Tibial artery (tissue), 4 donors: ENCODE data around the gene PCDHGA5.
A peak's percentile ranks its signal among the peaks of the same experiment; 100 is the strongest.
"Not testable (repeated sequence)": the region's sequence is repeated elsewhere in the genome, so short reads cannot be mapped to it uniquely, and the experiment has no call there.

Experiments used
- DNase-seq, 2 donors: peaks; one replicate each; pipeline ENCODE4 v3.0.0-alpha.2; 2019
- H3K27ac ChIP-seq, 2 donors: fragments of 200-600 bp; sonication (generic) in 1 of 2; 1 replicate in 1 of 2; 2 replicates in 1 of 2; pipeline ENCODE4 v1.5.1; 2018 to 2019; ENCODE audit warnings: mild to moderate bottlenecking in 1 of 2
- H3K27me3 ChIP-seq, 2 donors: fragments of 200-600 bp; sonication (generic) in 1 of 2; one replicate each; pipeline versions ENCODE4 v1.5.1 to v1.6.0; 2016 to 2019
- H3K36me3 ChIP-seq, 3 donors: fragments of 200-600 bp; sonication (generic) in 2 of 3; one replicate each; pipeline ENCODE4 v1.5.1; 2016 to 2019; ENCODE audit warnings: mild to moderate bottlenecking in 2 of 3
- H3K4me1 ChIP-seq, 4 donors: fragments of 200-600 bp; sonication (generic) in 2 of 4; 1 replicate in 3 of 4; 2 replicates in 1 of 4; pipeline ENCODE4 v1.5.1; 2016 to 2019
- H3K4me3 ChIP-seq, 2 donors: fragments of 200-600 bp; sonication (generic) in 1 of 2; 1 replicate in 1 of 2; 2 replicates in 1 of 2; pipeline ENCODE4 v1.5.1; 2018 to 2019; ENCODE audit warnings: mild to moderate bottlenecking in 2 of 2
- H3K9me3 ChIP-seq, 3 donors: fragments of 200-600 bp; sonication (generic) in 1 of 3; one replicate each; pipeline ENCODE4 v1.5.1; 2016 to 2019
- intact Hi-C: fragments of 100-400 bp; cut with DNase I; formaldehyde crosslinking; loops from one replicate; pipeline ENCODE4 v1.15.0; 2023; ENCODE audit warnings: low total_unique reads
- TF ChIP-seq, protein P1 (sequence below), 2 experiments: fragments of 200-600 bp in 1 of 2; fragments of 450-650 bp in 1 of 2; IDR thresholded peaks; one replicate each; pipeline ENCODE4 v1.5.1; 2017 to 2019; ENCODE audit warnings: antibody characterized with exemption in 2 of 2, mild to moderate bottlenecking in 1 of 2, moderate library complexity in 1 of 2

Gene PCDHGA5

DNA sequence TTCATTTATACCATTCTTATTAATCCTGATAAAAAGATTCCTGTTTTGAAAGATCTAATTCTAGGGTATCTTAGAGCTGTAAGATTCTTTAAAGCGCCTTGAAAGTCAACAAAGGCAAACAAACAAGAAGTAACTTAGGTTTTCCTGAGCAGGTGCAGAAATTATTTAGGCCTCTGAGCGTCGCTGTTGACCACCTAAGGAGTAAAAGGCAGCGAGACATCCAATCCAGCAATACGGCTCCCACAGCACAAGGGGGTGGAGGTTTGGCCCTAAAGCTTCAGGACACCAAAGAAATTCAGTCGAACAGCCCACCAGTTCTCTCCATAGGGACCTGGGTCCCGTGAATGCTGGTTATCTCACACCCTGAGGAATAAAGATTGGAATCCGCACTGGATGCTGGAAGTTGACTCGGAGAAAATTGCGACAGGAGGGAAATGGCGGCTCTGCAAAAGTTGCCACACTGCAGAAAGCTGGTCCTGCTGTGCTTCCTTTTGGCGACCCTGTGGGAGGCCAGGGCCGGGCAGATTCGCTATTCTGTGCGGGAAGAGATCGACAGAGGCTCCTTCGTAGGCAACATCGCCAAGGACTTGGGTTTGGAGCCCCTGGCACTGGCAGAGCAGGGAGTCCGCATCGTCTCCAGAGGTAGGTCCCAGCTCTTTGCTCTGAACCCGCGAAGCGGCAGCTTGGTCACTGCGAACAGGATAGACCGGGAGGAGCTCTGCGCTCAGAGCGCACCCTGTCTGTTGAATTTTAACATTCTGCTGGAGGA, 25.2 kb upstream of the PCDHGA5 start, which contains the start of gene PCDHGA2:
PCDHGA2 (plus strand) TSS at position 223 of the 769 bp plus-strand sequence.
- TF ChIP-seq, protein P1, sequence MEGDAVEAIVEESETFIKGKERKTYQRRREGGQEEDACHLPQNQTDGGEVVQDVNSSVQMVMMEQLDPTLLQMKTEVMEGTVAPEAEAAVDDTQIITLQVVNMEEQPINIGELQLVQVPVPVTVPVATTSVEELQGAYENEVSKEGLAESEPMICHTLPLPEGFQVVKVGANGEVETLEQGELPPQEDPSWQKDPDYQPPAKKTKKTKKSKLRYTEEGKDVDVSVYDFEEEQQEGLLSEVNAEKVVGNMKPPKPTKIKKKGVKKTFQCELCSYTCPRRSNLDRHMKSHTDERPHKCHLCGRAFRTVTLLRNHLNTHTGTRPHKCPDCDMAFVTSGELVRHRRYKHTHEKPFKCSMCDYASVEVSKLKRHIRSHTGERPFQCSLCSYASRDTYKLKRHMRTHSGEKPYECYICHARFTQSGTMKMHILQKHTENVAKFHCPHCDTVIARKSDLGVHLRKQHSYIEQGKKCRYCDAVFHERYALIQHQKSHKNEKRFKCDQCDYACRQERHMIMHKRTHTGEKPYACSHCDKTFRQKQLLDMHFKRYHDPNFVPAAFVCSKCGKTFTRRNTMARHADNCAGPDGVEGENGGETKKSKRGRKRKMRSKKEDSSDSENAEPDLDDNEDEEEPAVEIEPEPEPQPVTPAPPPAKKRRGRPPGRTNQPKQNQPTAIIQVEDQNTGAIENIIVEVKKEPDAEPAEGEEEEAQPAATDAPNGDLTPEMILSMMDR (IDR thresholded peaks at IDR 0.05) = peak; percentile 24 to 26
- H3K4me1 ChIP-seq = no peaks in the 10 kb centered on the region
- intact Hi-C loops = no loop called here
- H3K9me3 ChIP-seq = peaks cover 0 to 96% (median 66%) of the 10 kb centered on the region in 3 donors
- no peak within 1 kb of the TSS for H3K27ac ChIP-seq
- H3K36me3 ChIP-seq = peaks cover 0 to 22% (median 15%) of the 10 kb centered on the region in 3 donors
- peak within 1 kb of the TSS; percentile 31 to 38 for H3K4me3 ChIP-seq
- H3K27me3 ChIP-seq = no peaks in the 10 kb centered on the region
- DNase-seq = no peak

DNA sequence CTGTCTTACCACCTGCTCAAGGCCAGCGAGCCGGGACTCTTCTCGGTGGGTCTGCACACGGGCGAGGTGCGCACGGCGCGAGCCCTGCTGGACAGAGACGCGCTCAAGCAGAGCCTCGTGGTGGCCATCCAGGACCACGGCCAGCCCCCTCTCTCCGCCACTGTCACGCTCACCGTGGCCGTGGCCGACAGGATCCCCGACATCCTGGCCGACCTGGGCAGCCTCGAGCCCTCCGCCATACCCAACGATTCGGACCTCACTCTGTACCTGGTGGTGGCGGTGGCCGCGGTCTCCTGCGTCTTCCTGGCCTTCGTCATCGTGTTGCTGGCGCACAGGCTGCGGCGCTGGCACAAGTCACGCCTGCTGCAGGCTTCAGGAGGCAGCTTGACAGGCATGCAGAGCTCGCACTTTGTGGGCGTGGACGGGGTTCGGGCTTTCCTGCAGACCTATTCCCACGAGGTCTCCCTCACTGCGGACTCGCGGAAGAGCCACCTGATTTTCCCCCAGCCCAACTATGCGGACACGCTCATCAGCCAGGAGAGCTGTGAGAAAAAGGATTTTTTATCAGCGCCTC, 23.1 kb upstream of the PCDHGA5 start:
- peaks cover 0 to 24% (median 22%) of the 10 kb centered on the region in 3 donors for H3K36me3 ChIP-seq
- intact Hi-C loops, H3K27ac ChIP-seq, DNase-seq, H3K4me3 ChIP-seq, H3K4me1 ChIP-seq, H3K27me3 ChIP-seq: not testable (repeated sequence)
- H3K9me3 ChIP-seq = peaks cover 6 to 99% (median 78%) of the 10 kb centered on the region in 3 donors

DNA sequence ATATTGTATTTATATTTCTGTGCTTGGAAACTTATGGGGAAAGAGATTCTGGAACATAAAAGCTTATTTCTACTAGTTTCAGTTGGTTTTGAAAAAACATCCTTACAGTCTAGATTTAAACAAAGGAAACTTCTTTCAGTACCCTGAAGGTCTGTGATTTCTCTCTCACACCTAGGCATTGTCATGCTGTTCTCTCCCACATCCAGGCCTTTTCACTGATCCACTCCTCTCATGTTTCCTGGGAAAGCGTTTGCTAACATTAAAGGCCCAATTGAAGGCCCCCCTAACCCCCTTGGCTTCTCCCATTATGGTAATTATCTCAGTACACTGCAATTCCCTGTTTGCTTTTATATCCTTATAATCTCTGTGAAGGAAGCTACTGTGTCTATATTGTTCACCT, 21.2 kb upstream of the PCDHGA5 start:
- Histone ChIP-seq H3K4me3 (no peak overlapping the region), H3K27me3 (no peaks in the 10 kb centered on the region), H3K27ac (no peak overlapping the region), H3K9me3 (peaks cover 6 to 100% (median 85%) of the 10 kb centered on the region in 3 donors), H3K4me1 (no peaks in the 10 kb centered on the region), H3K36me3 (peaks cover 0 to 29% (median 24%) of the 10 kb centered on the region in 3 donors)
- intact Hi-C loops = no loop called here
- DNase-seq = no peak
- TF ChIP-seq, protein P1 (IDR thresholded peaks at IDR 0.05) = no peak

DNA sequence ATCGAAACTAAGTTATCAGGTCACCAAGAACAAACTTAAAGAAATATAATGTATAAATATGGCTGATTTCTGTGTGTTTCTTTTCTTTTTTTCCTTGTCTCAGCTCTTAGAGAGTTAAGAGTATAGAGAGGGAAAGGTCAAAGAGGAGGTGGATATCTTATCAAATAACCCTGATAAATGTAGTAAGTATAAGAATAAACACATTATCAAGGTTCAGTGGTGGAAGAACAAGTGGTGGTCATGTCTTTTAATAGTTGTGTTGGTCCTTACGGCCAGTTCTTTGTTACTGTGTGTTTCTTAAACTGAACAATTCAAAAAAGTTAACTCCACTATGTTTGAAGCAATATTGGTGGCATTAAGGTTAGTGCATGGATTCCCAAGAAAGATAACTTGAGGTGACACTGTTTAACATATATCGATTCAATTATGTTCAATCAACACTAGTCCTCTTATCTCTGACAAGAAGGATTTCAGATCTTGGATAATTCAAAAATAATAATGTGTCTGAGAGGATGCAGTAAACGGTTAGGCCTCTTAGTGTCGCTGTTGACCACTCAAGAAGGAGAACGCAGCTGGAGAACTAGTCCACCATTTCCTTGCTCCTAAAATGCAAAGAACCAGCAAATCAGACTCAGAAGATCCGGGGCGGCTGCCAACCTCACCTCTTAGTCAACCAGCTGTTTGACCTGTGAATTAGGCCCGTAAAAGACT, 20.6 kb upstream of the PCDHGA5 start, which contains the start of gene PCDHGA3:
PCDHGA3 (plus strand) TSS at position 588 of the 711 bp plus-strand sequence. CDS start 205 bp downstream, outside the sequence.
- intact Hi-C loops = no loop called here
- Histone ChIP-seq H3K4me1 (no peaks in the 10 kb centered on the region), H3K4me3 (peak within 1 kb of the TSS; percentile 5 to 28), H3K27ac (no peak within 1 kb of the TSS), H3K27me3 (no peaks in the 10 kb centered on the region), H3K9me3 (peaks cover 6 to 99% (median 83%) of the 10 kb centered on the region in 3 donors), H3K36me3 (peaks cover 0 to 33% (median 24%) of the 10 kb centered on the region in 3 donors)
- TF ChIP-seq, protein P1 (IDR thresholded peaks at IDR 0.05) = peak in 1 of 2 experiments; percentile 10
- DNase-seq = no peak

DNA sequence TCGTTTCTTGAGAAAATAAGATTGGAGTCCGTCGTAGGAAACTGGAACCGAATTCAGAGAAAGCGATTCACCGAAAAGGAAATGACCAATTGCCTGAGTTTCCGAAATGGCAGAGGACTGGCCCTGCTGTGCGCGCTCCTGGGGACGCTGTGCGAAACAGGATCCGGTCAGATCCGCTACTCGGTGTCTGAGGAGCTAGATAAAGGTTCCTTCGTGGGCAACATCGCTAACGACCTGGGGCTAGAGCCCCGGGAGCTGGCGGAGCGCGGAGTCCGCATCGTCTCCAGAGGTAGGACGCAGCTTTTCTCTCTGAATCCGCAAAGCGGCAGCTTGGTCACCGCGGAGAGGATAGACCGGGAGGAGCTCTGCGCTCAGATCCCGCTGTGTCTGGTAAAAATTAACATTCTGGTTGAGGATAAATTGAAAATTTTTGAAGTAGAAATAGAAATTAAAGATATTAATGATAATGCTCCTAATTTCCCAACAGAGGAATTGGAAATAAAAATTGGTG, 20.0 kb upstream of the PCDHGA5 start:
- peaks cover 6 to 99% (median 81%) of the 10 kb centered on the region in 3 donors for H3K9me3 ChIP-seq
- no peaks in the 10 kb centered on the region for H3K27me3 ChIP-seq
- no peaks in the 10 kb centered on the region for H3K4me1 ChIP-seq
- H3K27ac ChIP-seq = no peak overlapping the region
- peak overlapping the region; percentile 5 to 28 for H3K4me3 ChIP-seq
- H3K36me3 ChIP-seq = peaks cover 0 to 36% (median 27%) of the 10 kb centered on the region in 3 donors
- intact Hi-C loops = no loop called here
- TF ChIP-seq, protein P1 (IDR thresholded peaks at IDR 0.05) = no peak
- DNase-seq = no peak
